Measurements from ENCODE around the gene ACP5.
A peak's percentile ranks its signal among the peaks of the same experiment; 100 is the strongest.

ACP5 gene

DNA sequence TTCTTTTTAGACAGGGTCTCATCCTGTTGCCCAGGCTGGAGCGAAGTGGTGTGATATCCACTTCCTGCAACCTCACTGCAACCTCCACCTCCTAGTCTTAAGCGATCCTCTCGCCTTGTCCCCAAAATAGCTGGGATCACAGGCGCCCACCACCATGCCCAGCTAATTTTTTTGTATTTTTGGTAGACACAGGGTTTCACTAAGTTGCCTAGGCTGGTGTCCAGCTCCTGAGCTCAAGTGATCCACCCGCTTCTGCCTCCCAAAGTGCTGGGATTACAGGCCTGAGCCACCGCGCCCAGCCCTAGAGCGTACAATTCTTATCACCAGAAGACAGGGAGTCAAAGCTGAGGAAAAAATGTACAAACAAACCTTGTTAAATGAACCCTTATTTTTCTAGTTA, 13.9 kb downstream of the ACP5 start:
- no peak for DNase-seq (ENCODE audit: low read depth)
- TF ChIP-seq, protein P1, sequence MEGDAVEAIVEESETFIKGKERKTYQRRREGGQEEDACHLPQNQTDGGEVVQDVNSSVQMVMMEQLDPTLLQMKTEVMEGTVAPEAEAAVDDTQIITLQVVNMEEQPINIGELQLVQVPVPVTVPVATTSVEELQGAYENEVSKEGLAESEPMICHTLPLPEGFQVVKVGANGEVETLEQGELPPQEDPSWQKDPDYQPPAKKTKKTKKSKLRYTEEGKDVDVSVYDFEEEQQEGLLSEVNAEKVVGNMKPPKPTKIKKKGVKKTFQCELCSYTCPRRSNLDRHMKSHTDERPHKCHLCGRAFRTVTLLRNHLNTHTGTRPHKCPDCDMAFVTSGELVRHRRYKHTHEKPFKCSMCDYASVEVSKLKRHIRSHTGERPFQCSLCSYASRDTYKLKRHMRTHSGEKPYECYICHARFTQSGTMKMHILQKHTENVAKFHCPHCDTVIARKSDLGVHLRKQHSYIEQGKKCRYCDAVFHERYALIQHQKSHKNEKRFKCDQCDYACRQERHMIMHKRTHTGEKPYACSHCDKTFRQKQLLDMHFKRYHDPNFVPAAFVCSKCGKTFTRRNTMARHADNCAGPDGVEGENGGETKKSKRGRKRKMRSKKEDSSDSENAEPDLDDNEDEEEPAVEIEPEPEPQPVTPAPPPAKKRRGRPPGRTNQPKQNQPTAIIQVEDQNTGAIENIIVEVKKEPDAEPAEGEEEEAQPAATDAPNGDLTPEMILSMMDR (IDR thresholded peaks at IDR 0.05; ENCODE audit: control insufficient read depth, extremely low read depth, insufficient read depth) = no peak
- no peak overlapping the region for H3K4me3 ChIP-seq (ENCODE audit: low read depth, low read length)

DNA sequence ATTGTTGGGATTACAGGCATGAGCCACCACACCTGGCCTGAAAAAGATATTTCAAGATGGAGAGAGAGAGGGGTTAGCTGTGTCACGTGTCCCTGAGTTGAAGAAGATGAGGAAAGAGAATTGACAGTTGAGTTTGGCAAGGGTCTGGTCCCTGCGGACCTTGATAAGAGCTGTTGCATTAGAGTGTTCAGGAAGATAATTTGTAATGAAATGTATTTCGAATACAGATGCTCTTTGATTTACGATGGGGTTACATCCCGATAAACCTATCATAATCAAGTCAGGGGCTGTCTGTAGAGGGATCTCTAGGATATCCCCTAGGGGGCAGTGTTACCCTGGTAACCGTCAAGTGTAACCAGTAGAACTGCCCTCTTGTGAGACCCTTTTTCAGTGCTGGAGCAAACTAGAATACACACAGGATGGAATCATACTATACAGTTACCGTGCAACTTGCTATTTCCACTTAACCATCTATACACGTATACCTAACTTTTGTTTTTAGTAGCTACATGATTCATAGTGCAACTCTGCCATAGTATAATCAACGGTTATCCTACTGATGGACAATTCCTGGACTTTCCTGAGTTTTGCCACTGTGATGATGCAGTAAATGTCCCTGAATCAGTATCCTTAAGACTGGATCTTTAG, 16.9 kb downstream of the ACP5 start:
- peak overlapping the region; percentile 100 for H3K4me3 ChIP-seq (ENCODE audit: low read depth, low read length)
- peak; percentile 37 for DNase-seq (ENCODE audit: low read depth)
- TF ChIP-seq, protein P1 (IDR thresholded peaks at IDR 0.05; ENCODE audit: control insufficient read depth, extremely low read depth, insufficient read depth) = peak; percentile 61

DNA sequence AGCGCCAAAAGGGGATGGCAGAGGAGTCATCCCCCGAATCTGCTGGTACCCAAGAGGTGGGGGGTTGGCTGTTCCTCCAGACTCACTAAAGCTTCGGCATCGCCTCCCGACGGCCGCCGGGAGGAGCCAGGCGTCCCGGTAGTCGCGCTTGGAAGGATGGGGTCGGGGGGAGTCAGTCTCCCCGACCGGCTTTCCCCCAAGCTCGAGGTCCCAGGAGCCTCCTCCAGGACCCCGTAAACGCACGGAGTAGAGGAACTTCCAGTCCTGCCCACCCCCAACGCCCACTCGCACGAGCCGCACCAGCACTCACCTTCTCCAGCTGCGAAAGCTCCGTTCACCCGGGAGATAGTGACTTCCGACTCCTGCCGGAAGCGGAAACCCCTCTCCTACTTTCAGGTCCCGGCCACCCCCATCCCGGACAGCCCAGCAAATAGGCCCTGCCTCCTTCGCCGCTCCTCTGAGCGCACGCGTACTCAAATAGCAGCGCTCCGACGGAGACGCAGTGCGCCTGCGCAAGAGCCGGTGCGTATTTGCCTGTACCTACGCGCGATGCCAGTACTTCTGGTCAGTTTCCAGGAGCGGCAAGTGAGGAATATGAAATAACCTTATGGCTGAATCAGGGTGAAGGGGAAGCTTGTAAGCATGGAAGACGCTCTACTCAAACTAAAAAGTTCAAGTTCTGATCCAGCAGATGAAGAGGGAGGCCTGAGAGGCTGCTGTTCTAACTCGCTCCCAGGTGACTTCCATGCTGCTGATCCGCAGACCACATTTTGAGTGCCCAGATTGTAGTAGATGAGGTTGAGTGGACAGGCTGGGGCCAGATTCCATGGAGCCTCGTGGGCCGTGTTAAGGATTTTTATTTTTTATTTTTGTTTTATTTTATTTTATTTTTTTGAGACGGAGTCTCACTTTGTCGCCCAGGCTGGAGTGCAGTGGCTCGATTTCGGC, 18.3 kb downstream of the ACP5 start, which contains the start of gene ELOF1:
TSS of gene ELOF1 (minus strand) at position 350 of the 948 bp plus-strand sequence. CDS start 4,883 bp downstream, outside the sequence.
- TF ChIP-seq, protein P1 (IDR thresholded peaks at IDR 0.05; ENCODE audit: control insufficient read depth, extremely low read depth, insufficient read depth) = no peak; the same call in 1 of the 2 replicates
- DNase-seq (ENCODE audit: low read depth) = peak; percentile 98
- peak within 1 kb of the TSS; percentile 100 for H3K4me3 ChIP-seq (ENCODE audit: low read depth, low read length)

DNA sequence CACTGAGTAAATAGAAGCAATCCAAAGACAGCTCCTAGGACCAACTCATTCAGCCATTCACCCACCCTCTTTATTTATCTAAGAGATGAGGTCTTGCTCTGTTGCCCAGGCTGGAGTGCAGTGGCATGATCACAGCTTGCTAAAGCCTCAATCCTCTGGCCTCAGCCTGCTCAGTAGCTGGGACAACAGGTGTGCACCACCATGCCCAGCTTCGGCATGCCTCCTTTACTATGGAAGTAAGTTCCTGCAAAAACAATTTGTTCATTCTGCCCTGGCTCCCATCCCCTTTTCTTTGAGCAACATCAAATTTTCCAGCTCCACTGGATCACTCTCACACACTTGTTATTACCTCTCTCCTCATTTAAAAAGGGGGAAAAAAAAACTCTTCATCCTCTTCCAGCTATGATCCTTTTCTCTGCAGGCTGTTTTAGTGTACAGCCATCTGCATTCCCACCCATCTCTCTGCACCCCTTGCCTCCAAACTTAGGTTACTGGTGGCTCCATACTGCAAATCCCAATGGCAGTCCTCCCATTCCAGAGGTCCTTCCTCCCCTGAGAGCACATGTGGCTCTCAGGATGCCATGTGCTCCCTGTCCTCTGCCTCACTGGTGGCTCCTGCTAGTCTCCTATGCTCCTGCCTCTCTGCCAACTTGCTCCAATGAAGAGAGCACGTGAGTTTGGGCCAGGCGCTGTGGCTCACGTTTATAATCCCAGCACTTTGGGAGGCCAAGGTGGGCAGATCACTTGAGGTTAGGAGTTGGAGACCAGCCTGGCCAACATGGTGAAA, 20.6 kb downstream of the ACP5 start:
- DNase-seq (ENCODE audit: low read depth) = no peak
- no peak overlapping the region for H3K4me3 ChIP-seq (ENCODE audit: low read depth, low read length)
- TF ChIP-seq, protein P1 (IDR thresholded peaks at IDR 0.05; ENCODE audit: control insufficient read depth, extremely low read depth, insufficient read depth) = no peak

GRCh38 chr19:11555246-11555645, 22.2 kb downstream of the ACP5 start:
- peak; percentile 28 for DNase-seq (ENCODE audit: low read depth)
- TF ChIP-seq, protein P1 (IDR thresholded peaks at IDR 0.05; ENCODE audit: control insufficient read depth, extremely low read depth, insufficient read depth) = no peak
- no peak overlapping the region for H3K4me3 ChIP-seq (ENCODE audit: low read depth, low read length)

- TF ChIP-seq, protein P1 (IDR thresholded peaks at IDR 0.05; ENCODE audit: control insufficient read depth, extremely low read depth, insufficient read depth) = no peak
- H3K4me3 ChIP-seq (ENCODE audit: low read depth, low read length) = no peak overlapping the region
- no peak for DNase-seq (ENCODE audit: low read depth)
These were observed 23.3 kb downstream of the ACP5 start for GRCh38 chr19:11554160-11554559.

Data from LNCaP clone FGC (cell line).